Measurements from ENCODE around the gene CXCL13. TPM values are rescaled to one million over a fixed set of nuclear protein-coding genes. Genes with fewer than 3 reads are reported as not detected.

Gene CXCL13
- total and polyA plus RNA-seq, 2 experiments from 2014 or later: not detected

- TF ChIP-seq ZNF462 (CRISPR knock-in tag; IDR thresholded peaks at IDR 0.05): no peak
- no peak for TF ChIP-seq EZH2 (IDR thresholded peaks at IDR 0.05; ENCODE audit: low read depth, unreplicated experiment)
- TF ChIP-seq CTCF (conservative IDR thresholded peaks at IDR 0.05; ENCODE audit: low read depth in 2 of 2): no peak
- no peak for TF ChIP-seq ZNF331 (CRISPR knock-in tag; IDR thresholded peaks at IDR 0.05; ENCODE audit: low read depth)
- no peak for TF ChIP-seq JUNB (IDR thresholded peaks at IDR 0.05; ENCODE audit: unreplicated experiment)
- no peak for TF ChIP-seq ZNF114 (CRISPR knock-in tag; IDR thresholded peaks at IDR 0.05)
Measured at GRCh38 chr4:77631276-77631675, 25.7 kb downstream of the CXCL13 start (continued).

DNA sequence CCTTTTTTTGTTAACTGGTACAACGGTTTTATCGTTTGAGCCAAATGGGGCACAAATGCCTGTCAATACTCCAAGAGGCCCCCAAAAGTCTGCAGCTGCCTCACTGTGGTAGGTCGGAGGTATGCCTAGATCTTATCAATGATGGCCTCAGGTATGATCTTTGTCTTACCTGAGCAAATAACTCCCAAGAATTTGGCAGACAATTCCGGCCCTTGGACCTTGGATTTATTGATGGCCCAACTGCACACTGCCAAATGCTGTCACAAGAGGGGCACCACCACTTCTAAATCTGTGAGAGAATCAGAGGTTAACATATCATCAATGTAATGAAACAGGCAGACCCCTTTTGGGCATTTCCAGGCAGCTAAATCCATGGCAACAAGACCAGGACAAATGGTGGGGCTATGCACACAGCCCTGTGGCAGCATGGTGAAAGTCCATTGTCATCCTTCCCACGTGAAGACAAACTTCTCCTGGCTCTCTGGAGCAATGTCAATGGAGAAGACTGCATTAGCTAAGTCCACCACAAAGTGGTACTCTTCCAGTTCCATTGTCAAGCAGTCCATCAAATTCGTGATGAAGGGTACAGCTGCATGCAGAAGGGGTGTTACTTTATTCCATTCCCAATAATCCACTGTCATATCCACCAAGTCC lies 28.6 kb downstream of the CXCL13 start:
- Mint-ChIP-seq H3K4me3 (no peak overlapping the region), H3K27ac (no peak overlapping the region), H3K27me3 (ENCODE audit: insufficient read depth, low read depth, poor library complexity) (peaks cover 4% of the 10 kb centered on the region), H3K36me3 (ENCODE audit: low read depth) (no peaks in the 10 kb centered on the region), H3K4me1 (no peaks in the 10 kb centered on the region), H3K9me3 (peaks cover 6% of the 10 kb centered on the region; the same call in 2 of the 3 replicates)
- Histone ChIP-seq H3K9me2 (ENCODE audit: insufficient read depth) (peaks cover 5% of the 10 kb centered on the region; the same call in 1 of the 2 replicates), H3F3A (replicated peaks; ENCODE audit: low read depth) (no peaks in the 10 kb centered on the region), H3K79me2 (replicated peaks; ENCODE audit: insufficient read depth) (no peaks in the 10 kb centered on the region), H3K4me2 (no peak overlapping the region), H3K4me1 (ENCODE audit: insufficient read depth) (no peaks in the 10 kb centered on the region), H3K27me3 (ENCODE audit: insufficient read depth) (no peaks in the 10 kb centered on the region), H3K4me3 (no peak overlapping the region), H3K36me3 (ENCODE audit: insufficient read depth) (no peaks in the 10 kb centered on the region), H2AFZ (no peak overlapping the region), H3K27ac (ENCODE audit: low read depth) (no peak overlapping the region), H4K20me1 (replicated peaks; ENCODE audit: insufficient read depth) (no peaks in the 10 kb centered on the region)
- ATAC-seq (no peak), DNase-seq (ENCODE audit: low spot score) (no peak)
- no peak for TF ChIP-seq CTCF (conservative IDR thresholded peaks at IDR 0.05; ENCODE audit: low read depth in 2 of 2)
- no peak for TF ChIP-seq STAT1 (IDR thresholded peaks at IDR 0.05; ENCODE audit: unreplicated experiment)
- no peak for TF ChIP-seq EZH2phosphoT487 (IDR thresholded peaks at IDR 0.05; ENCODE audit: unreplicated experiment)
